Measurements from ENCODE around the gene RAB3A. TPM values are rescaled to one million over a fixed set of nuclear protein-coding genes. Genes with fewer than 3 reads are reported as not detected.

The RAB3A gene
- total RNA-seq, 2 donors from 2014 or later: 8.9 to 9.8 TPM

GRCh38 chr19:18152442-18152816 lies 51.4 kb downstream of the RAB3A start:
- ATAC-seq: peak; percentile 71 to 75
- peak; percentile 94 to 99 for DNase-seq (ENCODE audit: low spot score in 2 of 2)
- Mint-ChIP-seq H3K36me3 (no peaks in the 10 kb centered on the region), H3K27ac (peak overlapping the region; percentile 97 to 98), H3K9me3 (no peaks in the 10 kb centered on the region)

DNA sequence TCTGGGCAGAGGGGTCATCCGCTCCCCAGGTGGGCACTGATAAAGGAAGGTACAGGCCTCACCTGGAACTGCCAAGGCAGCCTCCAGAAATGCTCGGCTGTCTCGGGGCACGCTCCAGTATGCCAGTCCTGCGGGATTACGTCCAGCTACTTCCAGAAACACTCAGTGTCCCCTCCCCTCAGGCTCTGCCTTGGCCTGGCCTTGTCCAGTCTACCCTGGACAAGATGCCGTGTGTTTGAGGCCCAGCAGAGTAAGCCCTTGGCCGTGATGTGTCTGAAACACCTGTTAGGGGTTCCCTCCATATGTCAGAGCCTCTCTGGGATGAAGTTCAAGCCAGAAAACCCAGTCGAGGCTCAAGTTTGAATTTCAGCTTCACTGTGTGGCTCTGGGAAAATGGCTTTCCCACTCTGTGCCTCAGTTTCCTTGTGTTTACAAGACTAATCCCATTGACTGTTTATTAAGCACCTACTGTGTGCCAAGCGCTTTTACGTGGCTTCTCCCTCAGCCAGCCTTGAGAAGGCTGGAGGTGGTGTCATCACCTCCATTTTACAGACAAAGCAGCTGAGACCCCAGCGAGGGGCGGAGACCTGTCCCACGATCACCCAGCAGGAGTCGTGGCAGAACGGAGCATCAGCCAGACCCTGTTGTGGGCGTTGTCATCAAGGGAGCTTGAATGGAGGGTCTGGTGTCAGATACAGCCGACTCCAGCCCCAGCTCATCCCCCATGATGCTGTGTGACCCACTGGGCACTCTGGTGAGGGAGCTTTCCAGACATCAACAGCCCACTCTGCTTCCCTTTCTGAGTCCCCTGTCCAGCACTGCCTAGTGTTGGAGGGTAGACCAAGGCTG lies 52.8 kb downstream of the RAB3A start:
- H3K36me3 Mint-ChIP-seq: peaks cover 0 to 7% of the 10 kb centered on the region in 2 donors
- H3K9me3 Mint-ChIP-seq: no peaks in the 10 kb centered on the region
- no peak for ATAC-seq
- peak overlapping the region; percentile 97 to 98 for H3K27ac Mint-ChIP-seq
- DNase-seq (ENCODE audit: low spot score in 2 of 2): no peak

DNA sequence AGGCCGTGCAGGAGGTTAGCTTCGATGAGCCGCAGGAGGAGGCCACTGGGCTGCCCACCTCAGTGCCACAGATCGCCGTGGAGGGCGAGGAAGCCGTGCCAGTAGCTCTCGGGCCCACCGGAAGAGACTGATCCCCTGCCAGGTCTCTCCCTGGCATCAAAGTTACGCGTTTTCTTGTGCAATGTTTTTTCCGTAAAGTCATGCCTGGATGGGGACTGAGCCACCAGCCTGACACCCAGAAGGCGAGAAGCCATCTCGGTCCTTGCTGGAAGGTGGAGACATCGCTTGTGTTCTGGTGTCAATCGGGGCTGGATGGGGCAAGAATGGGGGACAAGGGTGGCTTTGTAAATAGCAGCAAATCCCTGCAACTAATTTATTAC lies 54.3 kb downstream of the RAB3A start:
- Mint-ChIP-seq H3K36me3 (peaks cover 0 to 13% of the 10 kb centered on the region in 2 donors), H3K27ac (no peak overlapping the region), H3K9me3 (no peaks in the 10 kb centered on the region)
- ATAC-seq: no peak
- DNase-seq (ENCODE audit: low spot score in 2 of 2): no peak

- DNase-seq (ENCODE audit: low spot score in 2 of 2): no peak
- peaks cover 0 to 13% of the 10 kb centered on the region in 2 donors for H3K36me3 Mint-ChIP-seq
- no peak for ATAC-seq
- peak overlapping the region; percentile 73 for H3K27ac Mint-ChIP-seq
- no peaks in the 10 kb centered on the region for H3K9me3 Mint-ChIP-seq
Measured at GRCh38 chr19:18147396-18147795, 56.4 kb downstream of the RAB3A start.

Other genes starting within 250 kb of the RAB3A start
- under 1 TPM; 0.19 to 0.36 TPM for gene KCNN1, start 236.9 kb downstream of the RAB3A start, total RNA-seq
- gene ARRDC2, start 195.9 kb downstream of the RAB3A start, total RNA-seq: 10 to 100 TPM; 26.7 to 59.3 TPM
- gene IL12RB1, start 117.1 kb downstream of the RAB3A start, total RNA-seq: 10 to 100 TPM; 14.6 to 25.0 TPM
- 10 to 100 TPM; 19.5 to 54.6 TPM for gene MAST3, start 106.3 kb downstream of the RAB3A start, total RNA-seq
- gene PIK3R2, start 50.9 kb downstream of the RAB3A start, total RNA-seq: 10 to 100 TPM; 13.6 to 18.3 TPM
- 10 to 100 TPM; 28.0 to 65.3 TPM for gene IFI30, start 30.2 kb downstream of the RAB3A start, total RNA-seq
- gene MPV17L2, start 10.8 kb downstream of the RAB3A start, total RNA-seq: 10 to 100 TPM in 1 of 2 donors, 1 to 10 TPM in 1; 5.4 to 14.0 TPM
- 1 to 10 TPM in 1 of 2 donors, under 1 TPM in 1; 0.12 to 1.0 TPM for gene PDE4C, start 22.4 kb upstream of the RAB3A start, total RNA-seq
- 1 to 10 TPM in 1 of 2 donors, under 1 TPM in 1; 0.45 to 1.5 TPM for gene IQCN, start 70.4 kb upstream of the RAB3A start, total RNA-seq
- gene JUND, start 77.6 kb upstream of the RAB3A start, total RNA-seq: 100 to 1,000 TPM; 213 to 255 TPM
- 100 to 1,000 TPM; 280 to 379 TPM for gene LSM4, start 119.0 kb upstream of the RAB3A start, total RNA-seq
- gene PGPEP1, start 136.6 kb upstream of the RAB3A start, total RNA-seq: 10 to 100 TPM; 38.3 to 47.2 TPM
- 1 to 10 TPM in 1 of 2 donors, under 1 TPM in 1; 0.29 to 1.4 TPM for gene GDF15, start 182.1 kb upstream of the RAB3A start, total RNA-seq
- gene LRRC25, start 193.6 kb upstream of the RAB3A start, total RNA-seq: not detected
- gene SSBP4, start 215.4 kb upstream of the RAB3A start, total RNA-seq: 100 to 1,000 TPM in 1 of 2 donors, 10 to 100 TPM in 1; 31.7 to 102 TPM
- gene ISYNA1, start 234.1 kb upstream of the RAB3A start, total RNA-seq: 10 to 100 TPM; 19.7 to 30.8 TPM